HG02759 (cell line): Measurements from ENCODE around the gene P2RX7.
"Not testable (repeated sequence)": the region's sequence is repeated elsewhere in the genome, so short reads cannot be mapped to it uniquely, and the experiment has no call there.

Experiments
- ATAC-seq: cut with Tn5 transposase; IDR thresholded peaks from one replicate; pipeline ENCODE4 v1.9.1; 2021; ENCODE audit warnings: mild to moderate bottlenecking, moderate library complexity; ENCODE audit not compliant: unreplicated experiment

The P2RX7 gene

GRCh38 chr12:121226871-121227270, 94.2 kb downstream of the P2RX7 start:
- peak; percentile 7 for ATAC-seq

GRCh38 chr12:121227294-121227693, 94.6 kb downstream of the P2RX7 start:
- ATAC-seq = peak; percentile 73

GRCh38 chr12:121228919-121229665, 96.4 kb downstream of the P2RX7 start:
- no peak for ATAC-seq

GRCh38 chr12:121229826-121230537, 97.3 kb downstream of the P2RX7 start:
- not testable (repeated sequence) for ATAC-seq

GRCh38 chr12:121230538-121230907, 97.8 kb downstream of the P2RX7 start:
- ATAC-seq = no peak

GRCh38 chr12:121232163-121232562, 99.5 kb downstream of the P2RX7 start:
- no peak for ATAC-seq

GRCh38 chr12:121232977-121233627, 100.4 kb downstream of the P2RX7 start:
- ATAC-seq = no peak

- ATAC-seq = no peak
These were observed 100.9 kb downstream of the P2RX7 start for GRCh38 chr12:121233628-121234020.

- ATAC-seq = no peak
These were observed 104.1 kb downstream of the P2RX7 start for GRCh38 chr12:121236776-121237175.

GRCh38 chr12:121237415-121237814, 104.7 kb downstream of the P2RX7 start:
- no peak for ATAC-seq
